GM15510 (cell line): Measurements from ENCODE around the gene DPYSL3.

ENCODE experiments used
- POLR2A ChIP-seq: IDR thresholded peaks from 3 replicates; pipeline ENCODE4 v1.6.1; 2011; ENCODE audit warnings: borderline replicate concordance; ENCODE audit not compliant: insufficient read length; ENCODE audit errors: extremely low read depth

Gene DPYSL3

DNA sequence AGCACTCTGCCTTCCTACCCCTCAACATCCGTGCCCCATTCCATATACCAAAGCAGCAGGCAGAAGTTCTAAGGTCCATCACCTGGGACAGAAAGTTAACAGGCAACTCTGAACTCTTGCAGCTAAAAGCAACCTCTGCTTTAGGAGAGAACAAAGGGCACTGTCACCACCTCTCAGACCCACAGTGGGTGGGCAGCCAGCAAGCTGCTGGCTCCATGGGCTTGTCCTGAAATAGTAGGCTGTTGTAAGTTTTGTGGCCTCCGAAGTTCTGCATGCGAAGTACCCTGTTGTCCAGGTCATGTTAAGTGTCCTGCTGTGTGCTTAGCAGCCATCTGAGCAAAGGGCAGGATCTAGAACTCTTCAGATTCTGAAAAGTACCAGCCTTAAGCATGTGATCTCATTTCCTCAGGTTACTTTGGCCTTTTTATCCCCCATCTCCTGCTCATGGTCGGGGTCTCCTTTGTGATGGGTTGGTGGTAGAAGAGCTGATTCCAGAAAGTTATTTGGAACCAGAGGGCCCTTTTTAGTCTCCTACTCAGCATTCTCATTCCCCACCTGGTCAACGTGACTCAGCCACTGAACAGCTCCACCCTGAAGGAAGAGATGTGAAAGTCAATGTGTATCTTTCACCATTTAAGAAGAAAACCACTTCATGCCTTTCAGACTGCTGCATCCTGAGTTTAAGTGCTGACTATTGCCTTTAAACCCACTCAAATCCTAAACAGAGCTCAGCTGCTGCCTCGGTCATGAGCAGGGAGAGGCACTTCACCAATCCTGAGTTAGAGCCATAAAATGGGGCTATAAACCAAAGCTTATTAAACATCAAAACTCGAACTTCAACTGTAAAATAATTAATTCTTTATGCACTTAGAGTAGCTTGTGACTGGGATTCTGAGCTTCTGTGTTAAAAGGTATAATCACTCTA is 121.4 kb downstream of the DPYSL3 start:
- TF ChIP-seq POLR2A: no peak

DNA sequence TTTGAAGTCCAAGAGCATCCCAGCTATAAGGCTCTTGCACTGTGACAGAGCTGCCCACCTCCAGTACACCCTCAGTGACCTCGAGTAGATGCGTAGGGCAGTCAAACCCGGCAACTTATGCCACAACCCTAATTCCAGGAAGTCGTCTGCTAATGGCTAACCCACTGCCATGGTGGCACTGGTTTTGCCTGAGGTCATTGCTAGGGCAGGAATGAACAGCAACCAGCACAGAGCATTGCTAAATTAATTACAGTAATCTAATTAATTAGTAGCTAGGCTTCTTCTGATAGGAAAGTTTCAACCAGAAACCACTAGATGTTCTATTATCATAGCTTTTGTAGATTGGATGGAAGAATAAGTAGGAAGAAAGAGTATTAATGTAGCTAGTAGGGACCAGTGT is 122.8 kb downstream of the DPYSL3 start:
- no peak for TF ChIP-seq POLR2A

DNA sequence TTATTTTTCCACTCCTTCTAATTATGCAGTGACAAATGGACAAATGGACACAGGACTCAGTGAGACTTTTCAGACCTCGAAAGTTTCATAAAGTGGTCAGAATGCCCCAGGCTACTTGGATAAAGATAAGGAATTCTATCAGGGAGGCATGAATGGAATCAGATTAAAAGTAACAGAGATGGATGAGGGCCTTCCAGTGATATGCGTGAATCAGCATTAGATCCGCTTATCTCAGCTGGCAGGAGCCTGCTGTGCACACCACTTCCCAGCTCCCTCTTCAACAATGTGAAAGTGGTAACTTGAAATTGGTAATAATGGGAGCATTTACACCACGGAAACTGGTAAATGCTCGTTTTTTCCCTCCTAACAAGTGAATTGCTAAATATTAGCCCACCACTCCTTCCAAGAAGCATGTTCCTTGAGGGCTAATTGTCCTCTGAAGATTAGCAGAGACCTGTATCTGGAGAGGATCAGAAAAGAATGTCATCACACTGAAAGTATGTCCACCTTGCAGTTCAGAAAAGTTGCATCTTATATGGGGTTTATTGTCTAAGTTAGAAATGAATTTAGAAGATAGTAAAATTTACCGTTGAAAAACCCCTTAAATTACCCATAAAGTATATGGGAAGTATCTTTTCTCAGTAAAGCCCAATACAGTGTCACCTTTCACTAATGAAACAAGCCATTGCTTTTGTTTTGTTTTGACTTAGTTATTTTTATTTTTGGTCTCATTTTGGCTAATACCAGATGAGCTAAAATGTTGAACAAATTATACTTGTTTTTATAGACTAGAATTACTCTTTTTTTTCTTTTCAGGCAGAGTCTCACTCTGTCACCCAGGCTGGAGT is 125.3 kb downstream of the DPYSL3 start:
- no peak for TF ChIP-seq POLR2A

DNA sequence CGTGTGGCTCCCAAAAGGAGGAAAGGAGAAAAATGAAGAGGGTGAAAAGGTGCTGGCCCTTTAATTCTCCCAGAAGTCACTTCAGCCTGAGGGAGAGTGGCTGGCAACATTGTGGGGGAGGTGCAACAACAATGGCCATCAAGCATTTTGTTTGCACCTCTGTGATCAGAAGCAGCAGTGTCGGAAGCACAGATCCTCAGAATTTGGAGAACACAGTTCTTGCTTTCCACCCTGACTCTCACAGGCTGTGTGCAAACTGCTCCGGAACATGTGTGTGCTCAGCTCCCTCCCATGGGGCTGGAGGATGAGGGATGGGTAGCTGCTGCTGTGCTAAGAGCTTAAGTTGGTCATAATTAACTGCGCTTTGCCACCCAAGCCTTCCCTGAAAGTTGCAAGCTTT is 127.1 kb downstream of the DPYSL3 start:
- no peak for TF ChIP-seq POLR2A

DNA sequence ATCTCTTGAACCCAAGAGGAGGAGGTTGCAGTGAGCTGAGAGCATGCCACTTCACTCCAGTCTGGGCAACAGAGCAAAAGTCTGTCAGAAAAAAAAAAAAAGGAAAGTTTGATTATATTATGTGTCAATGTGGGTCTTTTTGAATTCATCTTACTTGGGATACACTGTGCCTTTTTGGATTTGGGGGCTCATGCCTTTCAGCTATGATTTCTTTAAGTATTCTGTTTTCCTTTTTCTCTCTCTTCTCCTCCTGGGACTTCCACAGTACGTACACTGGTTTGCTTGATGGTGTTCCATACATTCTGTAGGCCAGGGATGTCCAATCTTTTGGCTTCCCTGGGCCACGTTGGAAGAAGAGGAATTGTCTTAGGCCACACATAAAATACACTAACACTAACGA is 128.3 kb downstream of the DPYSL3 start:
- no peak for TF ChIP-seq POLR2A

DNA sequence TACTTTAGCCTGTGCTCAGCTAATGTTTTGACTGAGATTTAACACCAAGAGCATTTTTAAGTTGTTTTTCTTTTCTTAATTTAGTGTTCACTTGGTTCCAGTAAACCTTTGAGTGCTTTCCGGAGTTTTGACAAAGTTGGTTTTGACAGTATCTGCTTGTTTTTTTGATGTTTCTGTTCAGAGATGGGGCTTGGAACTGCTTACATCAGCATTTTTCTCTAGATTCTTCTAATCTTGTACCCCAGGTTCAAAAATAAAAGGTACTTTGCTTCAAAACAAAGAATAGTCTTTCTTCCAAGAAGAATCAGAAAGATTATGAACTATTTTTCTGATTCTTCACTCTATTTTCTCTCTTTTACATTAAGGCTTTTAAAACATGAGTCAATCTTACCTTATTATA is 132.2 kb downstream of the DPYSL3 start:
- TF ChIP-seq POLR2A: no peak

DNA sequence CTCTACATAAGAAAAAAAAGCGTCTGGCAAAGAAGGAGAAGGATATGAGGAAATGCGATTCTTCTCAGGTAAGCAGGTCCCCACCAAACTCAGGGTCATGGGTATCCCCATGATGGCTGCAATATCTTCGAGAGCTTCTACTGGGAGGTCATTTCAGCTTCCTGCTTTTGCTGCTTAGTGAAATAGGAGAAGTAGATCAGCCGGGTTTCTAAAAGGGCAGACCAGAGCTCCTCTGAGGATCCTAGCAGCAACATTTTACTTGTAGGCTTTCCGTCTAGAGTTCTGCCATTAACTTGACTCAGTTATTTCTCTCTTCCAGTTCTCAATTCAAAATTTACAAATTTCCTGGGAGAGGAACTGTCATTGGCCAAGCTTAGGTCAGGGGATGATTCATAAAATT is 134.7 kb downstream of the DPYSL3 start:
- no peak for TF ChIP-seq POLR2A

DNA sequence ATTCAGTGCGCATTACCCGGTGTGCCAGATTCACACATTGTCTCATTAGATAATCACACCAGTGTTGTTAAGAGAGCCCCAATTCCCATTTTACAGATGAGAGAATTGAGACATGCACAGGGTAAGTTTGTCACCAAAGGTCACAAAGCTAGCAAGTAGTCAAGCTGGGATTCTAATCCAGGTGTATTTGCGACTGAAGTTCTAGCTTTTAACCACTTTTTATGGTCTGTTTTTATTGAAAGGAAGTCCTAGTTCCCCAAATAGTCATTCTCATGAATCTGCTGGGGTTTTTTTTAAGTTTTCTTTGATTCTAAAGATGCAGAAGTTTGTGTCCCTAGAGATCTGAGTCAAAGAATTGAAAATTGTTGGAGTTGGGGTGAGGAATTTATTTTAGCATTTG is 136.5 kb downstream of the DPYSL3 start:
- TF ChIP-seq POLR2A: no peak

DNA sequence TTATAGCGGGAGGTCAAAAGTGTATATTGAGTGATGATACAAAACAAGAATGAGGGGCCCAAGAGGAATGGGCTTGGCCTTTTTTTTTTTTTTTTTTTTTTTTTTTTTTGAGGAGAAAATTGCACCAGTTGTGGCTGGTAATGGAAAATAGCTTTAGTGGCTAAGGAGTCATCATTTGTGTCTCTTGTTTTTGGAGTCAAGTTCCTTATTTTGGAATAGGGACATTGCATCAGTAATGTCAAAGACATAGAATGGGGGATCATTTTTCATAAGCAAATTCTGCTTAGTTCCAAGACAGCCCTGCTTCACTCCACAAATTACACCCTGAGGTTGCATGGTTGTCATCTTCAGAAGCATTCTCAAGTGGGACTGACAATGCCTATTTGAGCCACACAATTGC is 137.7 kb downstream of the DPYSL3 start:
- no peak for TF ChIP-seq POLR2A

DNA sequence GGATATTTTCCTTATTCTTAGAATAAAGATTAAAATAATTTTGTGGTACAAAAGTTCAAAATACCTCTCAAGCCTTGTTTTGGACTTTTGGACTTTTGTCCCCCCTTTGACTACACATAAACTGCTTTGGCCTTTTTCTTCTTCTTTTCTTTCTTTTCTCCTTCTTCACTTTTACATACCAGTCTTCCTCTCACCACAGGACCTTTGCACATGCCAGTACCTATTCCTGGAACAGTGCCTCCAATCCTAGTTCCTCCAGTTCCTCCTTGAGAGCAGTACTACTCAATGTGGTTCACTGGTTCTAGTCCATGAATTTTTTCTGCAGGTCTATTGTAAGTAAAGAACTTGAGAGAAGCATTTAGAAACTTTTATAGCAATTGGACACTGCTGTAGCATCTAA is 138.6 kb downstream of the DPYSL3 start:
- TF ChIP-seq POLR2A: no peak

DNA sequence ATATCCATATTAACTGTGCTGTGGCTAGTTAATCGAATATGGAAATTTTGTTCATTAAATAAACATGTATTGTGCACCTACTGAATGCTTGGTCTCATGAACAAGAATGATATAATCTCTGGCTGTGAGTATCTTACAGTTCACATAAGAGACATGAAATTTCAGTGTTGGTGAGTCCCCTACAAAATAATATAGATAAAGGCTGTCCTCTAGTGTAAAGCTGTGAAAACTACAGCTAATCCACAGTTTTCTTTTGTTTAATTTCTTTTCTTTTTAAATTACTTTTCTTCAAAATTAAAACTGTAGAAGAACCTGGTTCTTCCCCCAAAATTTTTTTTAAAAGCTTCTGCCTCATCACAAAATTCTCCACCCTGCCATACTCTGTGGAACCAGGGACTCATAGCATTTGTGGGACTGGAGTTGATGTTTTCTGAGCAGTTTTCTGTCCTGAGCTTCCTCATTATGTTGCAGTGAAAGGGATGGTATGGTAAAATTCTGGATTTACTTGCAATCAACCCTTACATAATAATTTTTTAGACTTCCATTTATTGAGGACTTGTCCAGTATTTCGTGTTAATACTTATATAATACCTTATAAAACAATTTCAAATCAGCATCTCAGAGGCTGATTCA is 140.0 kb downstream of the DPYSL3 start:
- TF ChIP-seq POLR2A: no peak

DNA sequence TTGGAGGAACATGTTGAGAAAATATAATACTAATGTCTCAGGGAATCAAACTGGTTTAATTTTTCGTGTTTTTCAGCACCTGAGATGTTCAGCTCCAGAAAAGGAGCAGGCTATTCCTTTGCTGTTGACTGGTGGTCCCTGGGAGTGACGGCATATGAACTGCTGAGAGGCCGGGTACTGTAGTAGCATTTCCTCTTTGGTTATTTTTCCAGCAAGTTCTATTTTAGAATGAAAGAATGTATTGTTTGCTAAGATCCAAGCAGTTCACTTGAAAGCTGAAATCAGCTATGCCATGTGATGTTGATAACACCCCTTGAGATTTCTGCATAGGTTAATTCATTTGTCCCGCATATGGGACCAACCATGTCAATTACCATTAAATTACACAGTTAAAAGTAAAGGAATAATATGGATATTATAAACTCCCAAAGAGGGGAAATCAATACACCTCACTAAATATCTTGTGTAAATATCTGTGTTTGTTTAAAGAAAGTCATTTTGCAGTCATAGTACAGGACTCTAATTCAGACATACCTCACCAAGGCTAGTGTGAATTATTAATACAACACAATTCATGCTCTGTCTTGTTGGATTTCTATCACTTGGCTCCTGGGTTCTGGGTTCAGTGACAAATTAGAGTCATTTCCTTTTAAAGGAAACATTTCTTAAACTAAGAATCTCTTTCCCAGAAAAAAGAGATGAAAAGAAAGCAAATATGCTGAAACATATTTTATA is 148.3 kb downstream of the DPYSL3 start:
- TF ChIP-seq POLR2A: no peak

DNA sequence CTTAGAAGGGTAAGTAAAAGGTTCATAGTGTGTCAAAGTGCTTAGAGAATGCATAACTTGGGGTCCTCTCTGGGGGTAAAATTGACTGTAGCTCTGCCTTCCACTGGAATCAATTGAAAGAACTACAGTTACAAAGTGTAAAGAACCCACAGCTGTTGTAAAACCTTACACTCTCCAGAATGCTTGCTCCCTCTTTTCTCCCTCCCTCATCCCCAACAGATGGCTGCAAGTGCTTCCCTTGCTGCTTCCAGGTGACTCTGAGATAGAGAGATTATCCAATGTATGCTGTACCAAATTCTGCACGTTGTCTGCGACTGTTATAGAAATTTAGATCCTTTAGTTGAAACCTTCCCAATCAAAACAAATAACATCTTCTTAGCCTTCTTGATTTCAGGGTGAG is 149.1 kb downstream of the DPYSL3 start:
- TF ChIP-seq POLR2A: no peak

DNA sequence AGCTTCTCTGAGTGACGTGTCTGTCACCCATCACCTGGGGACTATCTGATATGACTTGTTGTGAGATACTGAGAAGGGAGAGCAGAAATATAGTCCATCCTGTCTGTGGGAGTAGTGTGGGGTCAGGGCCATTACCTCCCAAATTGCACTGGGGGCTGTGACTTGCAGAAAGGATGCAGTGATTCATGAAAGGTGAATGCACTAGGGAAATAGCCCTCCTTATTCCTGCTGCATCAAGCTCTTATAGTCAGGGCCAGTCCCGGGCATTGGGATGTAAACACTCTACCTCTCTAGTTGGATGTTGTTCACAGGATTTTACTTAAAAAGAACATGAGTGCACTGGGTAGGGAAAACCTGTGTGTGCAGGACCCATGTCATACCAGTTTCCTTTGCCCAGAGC is 150.3 kb downstream of the DPYSL3 start:
- no peak for TF ChIP-seq POLR2A

DNA sequence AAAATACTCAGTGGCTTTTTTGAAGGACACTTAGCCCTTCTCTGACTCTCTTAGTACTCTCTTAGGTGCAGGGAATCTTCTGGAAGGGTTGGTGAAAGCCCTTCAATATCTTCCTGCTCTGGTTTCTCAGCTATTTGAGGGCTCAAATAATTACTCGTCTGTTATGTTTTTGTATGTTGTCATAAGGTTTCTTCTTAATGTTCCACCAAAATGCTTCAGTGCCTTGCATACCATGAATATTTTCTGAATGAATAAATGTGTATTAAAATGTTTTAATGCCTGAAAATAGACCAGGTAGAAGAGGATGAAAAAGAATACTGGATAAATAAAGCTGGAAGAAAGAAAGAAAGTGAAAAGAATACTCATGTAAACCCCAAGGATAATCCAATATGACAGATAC is 150.8 kb downstream of the DPYSL3 start:
- TF ChIP-seq POLR2A: no peak

DNA sequence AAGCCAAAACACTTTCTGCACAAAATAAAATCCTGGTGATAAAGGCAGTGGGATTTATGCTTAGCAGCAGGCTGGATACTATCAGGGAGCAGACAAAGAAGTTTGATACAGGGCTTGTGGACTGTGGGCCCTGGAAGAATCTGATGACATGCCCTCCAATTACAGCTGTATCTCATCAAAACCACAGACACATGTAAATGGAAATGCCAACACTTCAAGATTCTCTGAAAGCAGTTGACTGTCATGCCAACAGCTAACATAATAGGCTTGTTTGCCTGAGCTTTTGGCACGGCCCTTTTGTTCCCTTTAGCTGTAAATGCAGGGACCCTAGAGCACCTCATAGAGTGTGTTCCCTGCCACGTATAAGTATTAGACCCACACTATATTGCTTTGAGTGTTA is 160.6 kb downstream of the DPYSL3 start:
- no peak for TF ChIP-seq POLR2A

DNA sequence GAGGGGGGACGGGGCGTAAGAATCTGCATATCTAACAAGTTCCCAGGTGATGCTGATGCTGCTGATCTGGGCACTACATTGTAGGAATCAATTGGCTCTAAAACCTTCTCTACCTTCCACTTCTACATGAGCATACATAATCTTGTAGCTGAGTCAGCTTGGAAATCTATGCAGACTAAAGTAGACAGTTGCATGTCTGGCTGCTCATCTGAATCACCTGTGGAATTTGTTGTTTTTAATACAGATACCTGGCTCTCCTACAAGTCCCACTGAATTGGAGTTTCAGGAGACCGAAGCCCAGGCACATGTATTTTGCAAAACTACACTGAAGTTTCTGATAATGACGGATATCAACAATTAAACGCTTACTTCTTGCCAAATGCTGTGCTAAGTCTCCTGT is 161.4 kb downstream of the DPYSL3 start:
- no peak for TF ChIP-seq POLR2A
